D721Med (cell line): ENCODE data around the gene KCTD3.

Source experiments
- DNase-seq: peaks from one replicate; pipeline ENCODE4 v3.0.0; 2011; ENCODE audit warnings: low spot score; ENCODE audit not compliant: insufficient read length
- FAIRE-seq: peaks from 2 replicates; lab custom pipeline; 2011; peaks lifted over from hg19 to GRCh38; lab: Jason Lieb, UNC
- TF ChIP-seq, protein P1 (sequence below): IDR thresholded peaks from 2 replicates; pipeline ENCODE4 v1.5.1; 2012; ENCODE audit warnings: mild to moderate bottlenecking, control low read depth; ENCODE audit not compliant: insufficient read depth; ENCODE audit errors: missing control alignments

The KCTD3 gene

DNA sequence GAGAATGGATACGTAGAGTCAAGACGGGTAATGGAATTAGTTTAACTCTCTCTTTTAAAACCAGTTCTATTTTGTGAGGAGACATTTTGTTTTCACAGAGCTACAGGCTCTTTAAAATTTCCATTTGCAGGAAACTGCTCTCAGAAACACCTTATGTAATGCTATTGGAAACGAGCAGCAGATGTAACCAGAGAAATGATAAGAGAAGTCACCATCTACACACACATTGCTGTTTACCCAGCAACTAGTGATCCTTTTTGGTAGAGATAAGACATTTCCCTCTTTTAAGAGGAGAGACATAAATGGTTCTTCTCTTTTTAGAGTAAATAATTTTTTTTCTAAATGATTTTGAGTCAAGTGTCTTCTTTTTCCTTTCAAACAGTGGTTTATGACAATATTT is 80.6 kb downstream of the KCTD3 start:
- FAIRE-seq, result no peak
- TF ChIP-seq, protein P1, sequence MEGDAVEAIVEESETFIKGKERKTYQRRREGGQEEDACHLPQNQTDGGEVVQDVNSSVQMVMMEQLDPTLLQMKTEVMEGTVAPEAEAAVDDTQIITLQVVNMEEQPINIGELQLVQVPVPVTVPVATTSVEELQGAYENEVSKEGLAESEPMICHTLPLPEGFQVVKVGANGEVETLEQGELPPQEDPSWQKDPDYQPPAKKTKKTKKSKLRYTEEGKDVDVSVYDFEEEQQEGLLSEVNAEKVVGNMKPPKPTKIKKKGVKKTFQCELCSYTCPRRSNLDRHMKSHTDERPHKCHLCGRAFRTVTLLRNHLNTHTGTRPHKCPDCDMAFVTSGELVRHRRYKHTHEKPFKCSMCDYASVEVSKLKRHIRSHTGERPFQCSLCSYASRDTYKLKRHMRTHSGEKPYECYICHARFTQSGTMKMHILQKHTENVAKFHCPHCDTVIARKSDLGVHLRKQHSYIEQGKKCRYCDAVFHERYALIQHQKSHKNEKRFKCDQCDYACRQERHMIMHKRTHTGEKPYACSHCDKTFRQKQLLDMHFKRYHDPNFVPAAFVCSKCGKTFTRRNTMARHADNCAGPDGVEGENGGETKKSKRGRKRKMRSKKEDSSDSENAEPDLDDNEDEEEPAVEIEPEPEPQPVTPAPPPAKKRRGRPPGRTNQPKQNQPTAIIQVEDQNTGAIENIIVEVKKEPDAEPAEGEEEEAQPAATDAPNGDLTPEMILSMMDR, result no peak

DNA sequence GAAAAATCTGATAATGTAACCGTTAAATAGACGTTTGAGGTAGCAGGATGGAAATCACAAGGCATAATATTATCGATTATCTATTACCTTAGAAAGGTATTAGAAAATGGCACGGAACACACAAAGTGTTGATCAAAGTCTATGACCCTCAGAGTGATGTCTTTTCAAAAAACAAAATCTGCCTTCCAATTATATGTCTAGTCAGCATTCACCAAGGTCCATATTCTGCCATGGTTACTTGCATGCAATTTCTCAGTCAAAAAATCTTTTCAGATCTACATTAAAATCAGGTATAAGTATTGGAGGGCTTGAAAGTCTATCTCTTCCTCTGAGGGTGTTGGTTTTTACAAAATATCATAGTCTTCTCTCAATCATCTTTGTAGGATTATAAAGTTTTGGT is 81.9 kb downstream of the KCTD3 start:
- TF ChIP-seq, protein P1, result no peak
- FAIRE-seq (peak; percentile 21), DNase-seq (no peak)

More for the DNA sequence above, 80.6 kb downstream of the KCTD3 start:
- no peak for DNase-seq

DNA sequence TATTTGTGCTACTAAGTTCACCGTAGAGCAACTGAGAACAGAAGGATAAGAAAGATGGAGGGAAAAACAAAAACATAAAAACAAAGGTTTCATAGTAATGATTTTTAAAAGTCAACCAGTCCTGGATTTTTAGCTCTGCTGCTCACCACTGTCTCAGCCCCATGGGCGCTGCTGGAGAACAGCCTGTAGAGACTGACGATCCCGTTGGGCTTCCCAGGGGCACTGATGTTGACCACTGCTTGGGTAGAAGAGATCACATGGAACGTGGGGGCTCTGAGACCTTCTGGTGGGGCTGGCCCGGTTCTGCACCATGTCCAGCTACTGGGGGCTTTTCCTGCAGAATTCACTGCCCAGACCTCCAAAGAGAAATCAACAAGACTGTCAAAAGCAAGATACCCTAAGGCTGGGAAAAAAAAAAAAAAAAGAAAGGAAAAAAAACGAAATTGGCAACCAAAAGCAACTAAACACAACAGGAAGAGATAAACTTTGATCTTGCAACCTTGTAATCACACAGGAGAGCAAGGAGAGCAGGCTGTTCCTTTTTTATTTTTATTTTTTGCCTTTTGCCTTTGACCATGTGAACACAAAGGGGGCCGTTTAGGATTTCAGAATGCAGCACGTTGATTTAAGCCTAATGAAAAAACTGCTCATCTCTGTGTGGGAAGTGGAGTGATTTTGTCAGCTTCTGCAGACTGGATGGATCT is 83.5 kb downstream of the KCTD3 start:
- TF ChIP-seq, protein P1, result no peak
- FAIRE-seq, result no peak

DNA sequence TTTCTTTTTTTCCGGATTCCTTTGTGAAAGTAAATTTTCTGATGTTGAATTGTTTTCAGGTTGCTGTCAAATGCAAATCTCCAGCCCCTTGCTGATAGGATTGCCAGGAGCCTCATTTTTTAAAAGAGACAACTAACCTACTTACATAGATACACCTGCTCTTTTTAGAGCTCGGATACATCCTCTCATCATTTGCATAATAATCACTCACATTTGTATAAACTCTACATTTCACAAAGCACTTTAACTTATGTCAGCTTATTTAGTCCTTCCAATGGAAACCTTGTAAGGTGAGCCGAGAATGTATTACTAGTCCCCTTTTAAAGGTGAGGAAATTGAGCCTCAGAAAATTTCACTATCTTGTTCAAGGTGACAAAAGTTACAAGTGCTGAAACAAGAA is 84.8 kb downstream of the KCTD3 start:
- TF ChIP-seq, protein P1, result no peak
- DNase-seq (no peak), FAIRE-seq (no peak)

More for the DNA sequence above, 83.5 kb downstream of the KCTD3 start:
- no peak for DNase-seq

DNA sequence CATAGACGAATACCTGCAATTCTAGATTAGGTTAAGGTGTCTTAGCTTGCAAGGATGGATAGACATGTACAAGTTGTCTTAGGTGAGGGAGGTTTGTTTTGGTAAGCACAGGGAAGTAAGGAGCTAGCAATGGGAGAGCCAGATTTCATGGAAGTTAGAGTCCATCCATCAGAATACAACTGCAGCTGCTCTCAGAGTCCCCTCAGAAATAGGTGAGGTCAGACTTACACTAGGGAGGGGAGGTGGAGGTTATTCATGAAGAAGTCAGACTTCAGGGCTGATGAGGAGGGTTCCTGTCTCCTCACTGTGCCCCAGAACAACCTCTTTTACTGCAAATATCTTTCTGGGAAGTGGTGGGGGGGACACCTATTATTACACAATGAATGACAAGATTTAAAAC is 85.3 kb downstream of the KCTD3 start:
- FAIRE-seq, result no peak
- DNase-seq, result no peak
- TF ChIP-seq, protein P1, result no peak

DNA sequence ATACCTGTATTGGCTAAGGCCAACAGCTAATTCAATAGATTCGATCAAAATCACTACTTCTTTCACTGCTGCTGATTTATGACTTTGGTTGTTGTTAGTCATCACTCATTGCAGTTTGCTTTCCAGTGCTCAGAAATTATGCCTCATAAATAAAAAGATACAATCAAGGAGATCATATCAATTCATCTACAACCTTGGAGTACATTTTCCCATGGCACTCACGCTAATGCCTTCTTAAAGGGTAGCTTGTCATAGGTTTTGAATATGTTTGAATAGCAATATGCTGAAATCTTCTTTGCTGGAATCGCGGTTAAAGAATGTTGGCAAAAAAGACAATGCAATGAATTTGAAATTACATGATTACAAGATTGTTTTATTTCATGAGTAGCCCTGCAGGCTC is 89.9 kb downstream of the KCTD3 start:
- TF ChIP-seq, protein P1, result no peak
- DNase-seq, result no peak
- FAIRE-seq, result peak; percentile 87

DNA sequence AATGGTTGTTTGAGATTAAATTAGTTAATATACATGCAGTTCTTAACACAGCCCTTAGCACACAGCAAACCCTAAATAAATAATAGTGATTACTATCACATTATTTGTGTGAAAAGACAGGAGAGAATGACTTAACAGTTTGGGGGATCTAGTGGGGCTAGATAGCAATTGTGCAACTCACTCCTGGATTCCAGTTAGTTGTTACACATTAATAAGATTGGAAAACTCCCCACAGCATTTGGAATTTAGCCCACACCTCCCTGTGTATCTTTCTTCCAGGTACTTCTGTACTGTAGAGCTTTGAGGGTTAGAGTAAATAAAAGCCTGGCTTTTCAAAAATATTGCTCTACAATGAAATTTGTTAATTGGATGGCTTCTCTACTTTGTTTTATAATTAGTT is 93.2 kb downstream of the KCTD3 start:
- TF ChIP-seq, protein P1, result no peak
- no peak for FAIRE-seq
- no peak for DNase-seq
